Mononuclear cell (primary cell): ENCODE data around the gene PLBD1. TPM values are rescaled to one million over a fixed set of nuclear protein-coding genes. Genes with fewer than 3 reads are reported as not detected.

Experiments used
- H3K27me3 ChIP-seq: 2 replicates; pipeline ENCODE4 v1.6.0; 2011; ENCODE audit warnings: low read length, control low read depth; ENCODE audit not compliant: insufficient read depth
- H3K4me1 ChIP-seq: 2 replicates; pipeline ENCODE4 v1.5.1; 2011; ENCODE audit warnings: mild to moderate bottlenecking, low read length, control low read depth; ENCODE audit not compliant: insufficient read depth
- H3K4me3 ChIP-seq: 2 replicates; pipeline ENCODE4 v1.5.1; 2011; ENCODE audit warnings: mild to moderate bottlenecking, low read length, moderate library complexity
- H3K9me3 ChIP-seq: 2 replicates; pipeline ENCODE4 v1.5.1; 2011; ENCODE audit warnings: low read depth, mild to moderate bottlenecking, control low read depth, low read length
- total RNA-seq: library from RNA; depleted of rRNA; stranded (reverse); fragments of >200 nt; gene quantifications from one replicate; pipeline ENCODE4 v1.2.3, GENCODE V29; 2012

Gene PLBD1
- total RNA-seq, 1 donor = 201 TPM

DNA sequence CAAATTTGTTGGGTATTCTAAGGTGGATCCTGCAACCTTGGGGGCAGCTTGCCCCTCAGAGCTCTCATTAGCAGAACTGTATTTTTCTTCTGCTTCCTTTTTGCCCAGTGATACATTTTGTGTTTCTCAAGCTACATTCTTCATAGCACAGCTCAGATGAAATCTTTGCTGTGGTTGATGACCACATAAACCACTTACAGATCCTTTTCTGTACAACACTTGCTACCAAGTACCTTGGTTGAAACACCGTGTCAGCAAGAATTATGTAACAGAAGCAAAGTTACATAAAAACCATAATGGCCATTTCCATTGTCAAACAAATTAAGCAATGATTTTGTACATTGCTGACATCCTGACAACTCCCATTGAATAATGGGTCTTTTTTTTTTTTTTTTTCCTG lies 9.7 kb upstream of the PLBD1 start:
- Histone ChIP-seq H3K9me3 (no peaks in the 10 kb centered on the region), H3K27me3 (no peaks in the 10 kb centered on the region), H3K4me1 (peaks cover 63% of the 10 kb centered on the region), H3K4me3 (no peak overlapping the region)

DNA sequence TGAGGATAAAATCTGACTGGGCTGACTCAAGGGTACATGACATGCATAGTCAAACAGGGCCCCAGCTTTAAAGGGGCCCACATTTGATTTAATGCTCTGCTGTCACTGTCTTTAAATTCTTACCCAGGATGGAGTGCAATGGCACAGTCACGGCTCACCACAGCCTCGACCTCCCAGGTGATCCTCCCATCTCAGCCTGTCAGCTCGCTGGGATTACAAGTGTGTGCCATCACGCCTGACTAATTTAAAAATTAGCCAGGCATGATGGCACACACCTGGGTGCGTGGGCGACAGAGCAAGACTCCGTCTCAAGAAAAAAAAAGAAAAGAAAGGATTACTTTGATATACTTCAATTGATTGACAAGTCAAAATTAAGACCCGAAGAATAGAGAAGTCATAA lies 9.2 kb upstream of the PLBD1 start:
- Histone ChIP-seq H3K9me3 (no peaks in the 10 kb centered on the region), H3K4me1 (peaks cover 67% of the 10 kb centered on the region), H3K27me3 (no peaks in the 10 kb centered on the region), H3K4me3 (no peak overlapping the region)

DNA sequence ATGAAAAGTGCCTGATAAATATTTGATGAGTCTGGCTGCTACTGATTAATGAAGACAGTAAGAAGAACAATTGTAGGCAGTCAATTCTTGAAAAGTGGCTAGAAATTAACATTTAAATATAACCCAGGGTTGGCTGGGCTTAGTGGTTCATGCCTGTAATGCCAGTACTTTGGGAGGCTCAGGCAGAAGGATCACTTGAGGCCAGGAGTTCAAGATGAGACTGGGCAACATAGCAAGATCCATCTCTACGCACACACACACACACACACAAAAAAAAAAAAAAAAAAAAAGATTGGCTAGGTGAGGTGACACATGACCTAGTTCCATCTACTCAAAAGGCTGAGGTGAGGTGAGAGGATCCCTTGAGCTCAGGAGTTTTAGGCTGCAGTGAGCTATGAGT lies 7.9 kb upstream of the PLBD1 start:
- no peaks in the 10 kb centered on the region for H3K27me3 ChIP-seq
- peaks cover 63% of the 10 kb centered on the region for H3K4me1 ChIP-seq
- H3K9me3 ChIP-seq = no peaks in the 10 kb centered on the region
- no peak overlapping the region for H3K4me3 ChIP-seq

DNA sequence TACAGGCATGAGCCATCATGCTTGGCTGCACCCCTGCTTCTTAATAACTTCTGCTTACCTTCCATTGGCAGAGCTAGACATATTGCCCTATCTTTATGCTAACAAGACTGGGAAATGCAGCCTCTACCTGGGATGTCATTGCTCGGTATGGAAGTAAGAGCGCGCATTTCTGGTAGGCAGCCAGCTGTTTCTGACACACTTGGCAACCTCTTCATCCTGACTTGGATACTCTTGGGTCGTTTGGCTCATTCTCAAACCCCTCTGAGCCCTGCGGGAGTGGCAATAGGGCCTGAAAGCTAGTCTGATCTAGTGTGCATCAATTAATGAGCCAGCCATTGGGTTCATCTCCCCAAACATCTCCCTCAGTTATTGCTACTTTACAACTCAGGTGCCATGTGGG lies 5.4 kb upstream of the PLBD1 start:
- peaks cover 61% of the 10 kb centered on the region for H3K4me1 ChIP-seq

DNA sequence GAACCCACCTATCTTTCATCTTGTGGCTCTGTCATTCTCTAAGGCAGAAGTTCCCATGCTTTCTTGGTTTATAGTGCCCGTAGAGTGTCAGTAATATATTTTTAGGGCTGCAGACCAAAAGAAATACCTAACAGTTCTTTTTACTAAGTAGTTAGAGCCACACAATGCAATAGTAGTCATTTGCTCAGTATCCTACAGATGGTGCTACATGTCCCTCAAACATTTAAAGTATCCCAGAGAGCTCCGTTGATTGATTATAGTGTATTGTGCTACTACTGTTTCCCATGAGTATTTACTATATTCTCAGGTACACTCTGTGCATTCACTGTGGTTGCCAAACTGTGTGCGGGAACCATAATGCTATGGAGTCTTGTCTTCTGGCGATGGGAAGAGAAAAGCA lies 4.7 kb upstream of the PLBD1 start:
- H3K4me1 ChIP-seq = peaks cover 61% of the 10 kb centered on the region
- peaks cover 5% of the 10 kb centered on the region for H3K27me3 ChIP-seq
- H3K9me3 ChIP-seq = no peaks in the 10 kb centered on the region

More for the DNA sequence above, 5.4 kb upstream of the PLBD1 start:
- H3K27me3 ChIP-seq = peaks cover 1% of the 10 kb centered on the region
- H3K9me3 ChIP-seq = no peaks in the 10 kb centered on the region
- H3K4me3 ChIP-seq = no peak overlapping the region

DNA sequence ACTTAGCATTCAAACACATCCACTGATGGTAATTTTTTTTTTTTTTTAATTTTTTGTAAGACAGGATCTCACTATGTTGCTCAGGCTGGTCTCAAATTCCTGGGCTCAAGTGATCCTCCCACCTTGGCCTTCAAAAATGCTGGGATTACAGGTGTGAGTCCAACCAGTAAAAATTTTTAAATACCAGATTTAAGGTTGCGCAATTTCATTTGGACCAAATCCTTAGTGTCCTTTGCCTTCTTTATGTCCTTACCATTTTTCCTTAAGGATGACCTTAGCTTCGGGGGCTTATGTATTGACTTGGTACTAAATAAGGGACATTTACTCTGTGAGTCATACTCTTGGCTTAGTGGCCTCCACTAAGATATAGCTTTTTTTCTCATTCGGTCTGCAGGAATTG lies 4.1 kb upstream of the PLBD1 start:
- peaks cover 59% of the 10 kb centered on the region for H3K4me1 ChIP-seq
- no peak overlapping the region for H3K4me3 ChIP-seq
- H3K27me3 ChIP-seq = peaks cover 5% of the 10 kb centered on the region
- H3K9me3 ChIP-seq = no peaks in the 10 kb centered on the region

More for the DNA sequence above, 4.7 kb upstream of the PLBD1 start:
- H3K4me3 ChIP-seq = no peak overlapping the region

DNA sequence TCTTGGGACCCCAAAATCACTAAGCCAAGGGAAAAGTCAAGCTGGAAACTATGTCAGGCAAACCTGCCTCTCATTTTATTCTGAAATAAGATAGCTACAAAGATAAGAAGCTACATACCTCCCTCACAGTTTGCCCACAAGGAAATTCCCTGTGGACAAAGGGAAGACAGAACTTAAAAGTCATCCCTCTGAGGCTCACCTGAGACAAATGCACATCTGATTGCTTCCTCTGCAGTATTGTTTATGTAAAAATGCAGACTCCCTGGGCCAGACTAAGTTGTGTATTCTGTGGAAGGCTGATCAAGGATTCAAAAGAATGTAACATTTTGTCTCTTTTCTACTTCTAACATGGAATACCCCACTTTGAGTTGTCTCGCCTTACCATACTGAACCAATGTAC lies 2.5 kb upstream of the PLBD1 start:
- no peak overlapping the region for H3K4me3 ChIP-seq
- no peaks in the 10 kb centered on the region for H3K9me3 ChIP-seq
- H3K27me3 ChIP-seq = peaks cover 13% of the 10 kb centered on the region
- H3K4me1 ChIP-seq = peaks cover 59% of the 10 kb centered on the region

DNA sequence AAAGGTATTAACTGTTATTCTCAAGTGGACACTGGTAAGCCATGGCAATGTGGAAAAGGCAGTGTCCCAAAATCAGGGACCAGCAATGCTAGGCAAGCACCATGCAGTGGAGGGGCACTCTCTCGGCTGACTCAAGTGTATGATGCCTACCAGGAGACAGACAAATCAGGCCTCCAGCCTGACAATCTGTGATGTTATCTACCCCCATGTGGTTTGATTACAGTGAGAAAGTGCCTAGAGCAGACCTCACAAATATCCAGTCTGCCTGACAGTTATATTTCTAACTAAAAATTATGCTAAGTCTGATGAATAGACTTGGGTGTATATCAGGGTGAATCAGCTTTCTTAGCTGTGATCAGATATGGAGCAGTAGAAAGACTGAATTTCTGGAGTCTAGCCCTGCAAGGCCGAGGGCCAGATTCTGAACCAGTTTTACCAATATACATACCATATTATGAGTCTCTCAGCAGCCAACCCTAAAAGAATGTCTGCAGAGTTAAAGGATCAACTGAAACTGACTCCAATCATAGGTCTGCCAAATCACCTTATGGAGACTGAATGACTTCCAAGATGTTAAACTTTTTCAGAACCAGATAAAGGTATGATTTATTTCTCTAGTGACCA lies 3.2 kb downstream of the PLBD1 start:
- Histone ChIP-seq H3K27me3 (peaks cover 13% of the 10 kb centered on the region), H3K4me1 (peaks cover 84% of the 10 kb centered on the region), H3K9me3 (no peaks in the 10 kb centered on the region), H3K4me3 (no peak overlapping the region)

DNA sequence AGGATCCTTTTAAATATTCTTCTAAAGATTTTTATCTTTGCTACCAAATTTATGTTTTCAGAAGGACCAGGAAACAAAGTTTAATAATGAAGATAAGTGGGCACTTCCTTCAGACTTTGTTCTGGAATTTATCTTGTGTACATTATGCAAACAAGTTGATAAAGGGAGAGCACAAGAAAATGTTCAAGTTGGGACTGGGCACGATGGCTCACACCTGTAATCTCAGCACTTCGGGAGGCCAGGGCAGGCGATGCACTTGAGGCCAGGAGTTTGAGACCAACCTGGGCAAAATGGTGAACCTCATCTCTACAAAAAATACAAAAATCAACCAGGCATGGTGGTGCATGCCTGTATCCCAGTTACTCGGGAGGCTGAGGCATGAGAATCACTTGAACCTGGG lies 4.6 kb downstream of the PLBD1 start:
- H3K27me3 ChIP-seq = peaks cover 11% of the 10 kb centered on the region
- H3K4me1 ChIP-seq = peaks cover 86% of the 10 kb centered on the region
- no peaks in the 10 kb centered on the region for H3K9me3 ChIP-seq
- H3K4me3 ChIP-seq = no peak overlapping the region

DNA sequence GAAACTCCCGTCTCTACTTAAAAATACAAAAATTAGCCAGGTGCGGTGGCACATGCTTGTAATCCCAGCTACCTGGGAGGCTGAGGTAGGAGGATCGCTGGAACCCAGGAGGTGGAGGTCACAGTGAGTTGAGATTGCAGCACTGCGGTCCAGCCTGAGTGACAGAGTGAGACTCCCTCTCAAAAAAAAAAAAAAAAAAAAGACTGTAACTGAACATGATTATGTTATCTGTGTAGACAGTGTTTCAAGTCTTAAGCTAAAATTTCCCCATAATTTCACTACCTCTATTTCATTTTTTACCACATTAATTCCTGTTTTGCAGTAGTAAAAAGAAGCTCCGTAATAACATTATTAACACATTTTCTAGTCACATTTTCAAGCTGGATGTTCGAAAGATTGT lies 5.4 kb downstream of the PLBD1 start:
- no peaks in the 10 kb centered on the region for H3K9me3 ChIP-seq
- H3K4me3 ChIP-seq = no peak overlapping the region

DNA sequence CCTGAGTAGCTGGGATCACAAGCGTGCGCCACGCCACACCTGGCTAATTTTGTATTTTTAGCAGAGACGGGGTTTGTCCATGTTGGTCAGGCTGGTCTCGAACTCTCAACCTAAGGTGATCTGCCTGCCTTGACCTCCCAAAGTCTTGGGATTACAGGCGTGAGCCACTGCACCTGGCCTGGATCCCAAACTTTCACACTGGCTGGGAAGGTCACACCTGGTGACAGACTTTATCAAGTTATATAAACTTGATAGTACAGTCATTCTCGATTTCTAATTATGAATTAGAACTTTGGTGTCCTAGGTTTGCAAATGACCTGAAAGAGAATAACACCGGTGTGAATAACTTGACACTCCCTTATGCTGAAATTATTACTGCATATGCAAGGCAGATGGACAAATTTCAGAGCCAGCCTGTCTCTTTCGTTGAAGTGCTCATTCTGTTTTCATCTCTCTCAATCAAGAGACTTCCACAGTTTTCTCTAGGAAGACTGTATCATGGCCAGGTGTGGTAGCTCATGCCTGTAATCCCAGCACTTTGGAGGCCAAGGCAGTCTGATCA lies 5.9 kb downstream of the PLBD1 start:
- Histone ChIP-seq H3K9me3 (no peaks in the 10 kb centered on the region), H3K4me1 (peaks cover 83% of the 10 kb centered on the region), H3K4me3 (no peak overlapping the region), H3K27me3 (peaks cover 8% of the 10 kb centered on the region)

More for the DNA sequence above, 5.4 kb downstream of the PLBD1 start:
- H3K27me3 ChIP-seq = peaks cover 8% of the 10 kb centered on the region
- H3K4me1 ChIP-seq = peaks cover 86% of the 10 kb centered on the region

DNA sequence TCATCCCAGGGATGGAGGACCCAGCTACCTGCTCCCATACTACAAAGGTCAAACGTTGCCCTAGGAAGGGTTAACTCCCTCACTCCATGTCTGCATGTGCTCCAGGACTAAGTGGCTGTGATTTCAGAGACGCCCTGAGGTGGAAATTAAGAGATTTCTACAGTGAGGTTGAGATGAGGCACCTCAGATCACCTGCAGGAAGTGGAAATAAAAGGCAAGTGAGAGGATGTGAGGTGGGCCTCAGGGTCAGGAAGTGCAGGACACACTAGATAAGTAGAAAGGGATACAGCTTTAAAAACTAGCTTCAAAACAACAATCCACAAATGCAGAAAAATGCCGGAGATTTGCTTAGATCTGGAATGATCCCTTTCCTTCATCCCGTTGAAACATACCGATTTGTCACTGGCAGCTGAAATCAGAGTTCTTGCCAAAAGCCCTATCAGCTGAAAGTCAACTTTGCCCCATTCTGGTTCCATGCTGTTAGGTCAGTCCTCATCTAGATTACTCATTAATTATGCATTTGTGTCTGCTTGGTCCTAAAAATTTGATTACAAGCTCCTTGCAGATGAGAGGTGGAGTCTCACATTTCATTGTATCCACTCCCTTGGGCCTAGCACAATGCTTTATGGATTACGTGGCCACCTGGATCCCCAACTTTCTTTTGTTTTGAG lies 6.6 kb downstream of the PLBD1 start:
- H3K4me1 ChIP-seq = peaks cover 85% of the 10 kb centered on the region
- H3K4me3 ChIP-seq = no peak overlapping the region
- H3K27me3 ChIP-seq = peaks cover 5% of the 10 kb centered on the region
- no peaks in the 10 kb centered on the region for H3K9me3 ChIP-seq

DNA sequence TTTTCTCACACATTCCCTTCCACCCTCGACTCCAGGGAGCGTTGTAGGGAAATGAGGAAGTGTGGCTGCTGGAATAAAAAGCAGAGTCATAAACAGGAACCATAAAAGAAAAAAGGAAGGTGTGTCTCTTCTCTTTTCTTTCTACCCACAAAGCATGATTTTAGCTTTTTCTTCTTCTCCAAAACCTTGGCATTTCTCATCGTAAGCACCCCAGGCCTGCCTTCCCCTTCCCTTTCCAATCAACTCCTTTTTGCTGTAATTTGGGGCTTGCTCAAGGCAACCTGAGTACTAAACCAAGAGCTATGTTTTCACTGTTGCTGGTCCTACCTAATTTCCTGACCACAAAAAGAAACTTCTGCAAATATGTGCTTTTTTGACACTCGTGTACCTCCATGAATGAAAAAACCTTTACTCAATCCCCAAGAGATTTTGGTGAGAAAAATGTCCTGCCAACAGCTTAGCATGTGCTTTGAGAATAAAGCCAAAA lies 9.2 kb downstream of the PLBD1 start:
- no peaks in the 10 kb centered on the region for H3K27me3 ChIP-seq
- no peaks in the 10 kb centered on the region for H3K9me3 ChIP-seq
- H3K4me1 ChIP-seq = peaks cover 85% of the 10 kb centered on the region
- H3K4me3 ChIP-seq = no peak overlapping the region

DNA sequence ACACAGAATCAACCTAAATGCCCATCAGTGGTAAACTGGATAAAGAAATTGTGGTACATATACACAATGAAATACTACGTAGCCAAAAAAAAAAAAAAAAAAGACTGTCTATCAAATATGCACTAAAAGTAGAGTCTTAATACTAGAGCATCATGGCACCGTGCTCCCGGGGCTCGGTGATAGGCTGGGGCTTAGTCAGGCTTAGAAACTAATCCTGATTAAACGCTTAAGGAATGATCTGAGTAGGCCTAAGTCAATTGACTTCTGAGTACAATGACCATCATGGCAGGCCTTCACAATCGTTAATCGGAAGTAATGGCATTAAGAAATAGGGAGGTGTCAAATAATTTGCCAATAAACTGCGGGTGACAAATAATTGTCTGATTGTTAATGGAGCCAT lies 9.7 kb downstream of the PLBD1 start:
- H3K4me1 ChIP-seq = peaks cover 85% of the 10 kb centered on the region
- no peak overlapping the region for H3K4me3 ChIP-seq
- H3K9me3 ChIP-seq = no peaks in the 10 kb centered on the region
- no peaks in the 10 kb centered on the region for H3K27me3 ChIP-seq

DNA sequence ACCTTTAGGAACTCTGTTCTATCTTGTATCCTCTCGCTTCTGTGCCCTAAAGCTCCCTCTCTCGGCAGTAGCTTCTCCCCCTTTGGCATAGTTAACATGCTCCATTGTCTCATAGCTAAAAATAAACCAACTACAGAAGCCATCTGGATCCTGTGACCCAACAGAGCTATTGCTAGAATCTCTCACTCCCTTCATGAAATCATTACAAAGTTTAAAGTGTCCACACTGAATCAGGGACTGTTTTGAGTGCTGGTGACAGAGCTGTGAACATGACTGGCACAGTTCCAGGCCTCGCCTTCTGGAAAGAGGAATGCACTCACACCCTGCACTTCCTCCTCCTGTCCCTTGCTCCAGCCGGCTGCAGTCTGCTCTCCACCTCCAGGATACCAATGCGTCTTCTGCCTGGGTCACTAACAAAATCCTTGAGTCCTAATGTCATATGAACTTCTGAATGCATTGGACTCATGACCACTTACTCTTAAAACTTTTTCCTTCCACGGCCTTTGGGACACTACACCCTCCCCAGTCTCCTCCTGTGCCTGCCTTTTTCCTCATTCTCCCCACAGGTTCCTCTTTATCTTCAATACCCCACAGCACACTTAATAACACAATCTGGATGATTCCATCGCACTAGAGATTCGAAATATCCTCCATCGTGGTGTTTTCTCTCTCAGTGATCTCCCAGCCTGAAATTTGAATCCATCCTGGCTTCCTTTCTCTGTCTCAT lies 13.2 kb downstream of the PLBD1 start:
- H3K9me3 ChIP-seq = no peaks in the 10 kb centered on the region
- H3K4me3 ChIP-seq = no peak overlapping the region
- peaks cover 65% of the 10 kb centered on the region for H3K4me1 ChIP-seq
- H3K27me3 ChIP-seq = no peaks in the 10 kb centered on the region
